T-helper 2 cell (primary cell): ENCODE data around the gene CLEC7A.

Experiments
- DNase-seq, 5 experiments: peaks; one replicate each; pipeline versions ENCODE4 v3.0.0 to v3.0.0-alpha.2; 2012 to 2022

The CLEC7A gene

GRCh38 chr12:10140001-10140400, 10.0 kb upstream of the CLEC7A start:
- DNase-seq = peak in 3 of 5 experiments; percentile 1 to 68 (median 11)

GRCh38 chr12:10136637-10137205, 6.7 kb upstream of the CLEC7A start:
- no peak for DNase-seq

- no peak for DNase-seq
These were observed 5.1 kb upstream of the CLEC7A start for GRCh38 chr12:10135126-10135525.

- no peak for DNase-seq
These were observed 2.9 kb upstream of the CLEC7A start for GRCh38 chr12:10132850-10133370.

DNA sequence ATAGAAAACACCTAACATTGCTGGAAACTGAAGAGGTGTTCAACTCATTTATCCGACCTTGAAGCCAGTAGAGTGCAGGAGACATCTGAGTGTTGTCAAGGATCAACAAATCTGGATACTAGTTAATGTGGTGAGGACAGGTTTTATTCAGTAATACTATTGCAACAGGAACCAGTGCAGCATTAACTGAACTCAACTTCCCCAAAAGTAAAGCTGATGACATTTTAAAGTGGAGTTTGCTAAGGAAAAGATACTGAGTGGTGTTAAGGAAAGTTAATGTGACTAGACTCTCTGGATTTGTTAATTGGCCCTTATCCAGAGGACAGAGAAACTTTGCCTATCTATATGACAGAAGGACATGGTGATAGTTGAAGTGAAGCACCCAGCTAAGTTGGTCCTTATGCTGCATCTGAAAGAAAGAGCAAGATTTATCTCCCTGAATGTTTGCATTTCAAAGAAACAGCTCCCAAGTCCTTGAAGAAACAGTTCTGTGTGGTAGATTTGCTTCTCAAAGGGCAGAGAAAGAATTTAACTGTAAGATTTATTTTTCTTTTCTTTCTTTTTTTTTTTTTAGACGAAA, 1.2 kb upstream of the CLEC7A start:
- no peak for DNase-seq

- no peak for DNase-seq
These were observed 1.3 kb downstream of the CLEC7A start for GRCh38 chr12:10128687-10129086.

GRCh38 chr12:10126413-10126812, 3.6 kb downstream of the CLEC7A start:
- no peak for DNase-seq

- no peak for DNase-seq
These were observed 7.3 kb downstream of the CLEC7A start for GRCh38 chr12:10122689-10123088.

GRCh38 chr12:10121278-10121677, 8.7 kb downstream of the CLEC7A start:
- no peak for DNase-seq

DNA sequence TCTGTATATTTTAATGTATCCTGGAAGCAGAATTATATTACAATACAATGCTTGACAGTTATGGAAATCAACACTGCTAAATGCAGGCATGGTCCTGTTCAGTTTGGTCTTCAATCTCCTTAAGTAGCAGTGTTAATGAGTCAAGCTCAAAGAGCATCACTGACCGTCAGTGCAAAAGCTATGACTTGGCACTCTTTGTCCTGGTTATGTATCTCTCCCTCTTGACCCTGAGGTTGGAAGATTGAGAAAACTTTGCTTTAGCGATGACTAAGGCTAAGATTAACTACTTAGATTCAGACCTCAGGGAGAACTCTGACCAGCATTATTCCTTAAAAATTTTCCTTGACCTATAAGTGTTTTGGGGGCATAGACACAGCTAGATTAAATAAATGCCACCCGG, 10.9 kb downstream of the CLEC7A start:
- DNase-seq = no peak

DNA sequence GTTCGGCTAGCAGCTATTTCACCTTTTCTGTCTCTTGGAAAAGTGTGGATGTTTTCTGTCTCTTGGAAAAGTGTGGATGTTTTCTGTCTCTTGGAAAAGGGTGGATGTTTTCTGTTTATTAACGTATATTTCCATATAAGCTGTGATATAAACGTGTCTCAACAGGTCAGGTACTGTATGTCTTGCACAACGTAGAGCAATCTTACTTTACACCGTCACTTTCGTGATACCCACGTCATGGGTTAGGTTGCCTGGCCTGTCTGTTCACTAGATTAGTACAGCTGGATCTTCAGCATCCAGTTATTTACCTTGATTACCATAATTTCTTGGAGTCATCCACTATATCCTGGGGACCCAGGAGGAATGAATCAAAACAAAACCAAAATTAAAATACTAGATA, 14.1 kb downstream of the CLEC7A start:
- DNase-seq = no peak

GRCh38 chr12:10115311-10115710, 14.7 kb downstream of the CLEC7A start:
- no peak for DNase-seq

DNA sequence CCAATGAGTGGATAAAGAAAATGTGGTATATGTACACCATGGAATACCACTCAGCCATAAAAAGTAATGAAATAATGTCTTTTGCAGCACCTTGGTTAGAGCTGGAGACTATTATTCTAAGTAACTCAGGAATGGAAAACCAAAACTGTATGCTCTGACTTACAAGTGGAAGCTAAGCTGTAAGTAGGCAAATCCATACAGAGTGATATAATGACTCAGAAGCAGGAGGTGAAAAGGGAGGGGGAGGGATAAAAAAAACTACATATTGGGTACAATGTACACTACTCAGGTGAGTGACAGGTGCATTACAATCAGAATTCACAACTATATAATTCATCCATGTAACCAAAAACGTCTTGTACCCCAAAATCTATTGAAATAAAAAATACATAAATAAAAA, 16.1 kb downstream of the CLEC7A start:
- no peak for DNase-seq

GRCh38 chr12:10113075-10113474, 16.9 kb downstream of the CLEC7A start:
- DNase-seq = no peak

GRCh38 chr12:10111451-10111850, 18.5 kb downstream of the CLEC7A start:
- DNase-seq = no peak

- no peak for DNase-seq
These were observed 19.6 kb downstream of the CLEC7A start for GRCh38 chr12:10110256-10110844.

DNA sequence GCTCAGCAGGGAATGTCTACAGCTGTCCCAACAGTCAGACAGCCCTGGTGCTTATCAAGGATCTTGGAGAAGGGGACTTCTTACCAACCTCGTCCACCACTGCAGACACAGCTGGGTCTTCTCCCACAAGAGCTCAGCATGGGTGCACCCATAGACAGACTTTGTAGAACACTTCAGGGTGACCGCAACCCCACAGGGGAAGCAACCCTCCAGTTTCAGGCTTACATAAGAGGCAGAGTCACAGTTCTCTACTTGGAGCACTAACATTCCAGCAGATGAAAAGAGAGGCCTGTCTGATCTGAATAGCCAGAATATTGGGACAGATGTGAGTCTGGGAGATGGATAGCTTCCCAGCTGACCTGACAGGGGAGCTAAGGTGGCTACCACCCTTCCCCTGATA, 27.7 kb downstream of the CLEC7A start:
- no peak for DNase-seq

GRCh38 chr12:10101648-10102220, 28.3 kb downstream of the CLEC7A start:
- DNase-seq = no peak

- DNase-seq = no peak
These were observed 28.9 kb downstream of the CLEC7A start for GRCh38 chr12:10101042-10101579.

DNA sequence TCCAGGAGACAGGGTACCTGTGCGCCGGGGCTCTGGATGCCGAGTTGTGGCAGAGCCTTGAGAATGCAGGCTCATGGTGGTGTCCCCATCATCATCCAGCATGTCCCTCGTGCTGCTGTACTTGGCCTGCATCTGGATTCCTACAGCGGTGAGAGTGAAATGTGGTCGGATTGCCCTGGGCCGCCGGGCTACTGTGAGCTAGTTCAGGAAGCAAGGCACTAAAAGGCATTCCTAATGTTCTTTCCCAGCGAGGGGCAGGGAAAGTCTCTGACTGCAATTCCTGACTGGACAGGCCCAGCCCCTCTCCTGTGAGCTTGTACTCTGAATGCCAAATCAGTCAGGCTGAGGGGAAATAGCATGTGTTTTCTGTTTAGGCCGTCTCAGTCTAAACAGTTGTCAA, 31.2 kb downstream of the CLEC7A start, which contains the start of gene CLEC1A:
CLEC1A (minus strand) TSS at position 195 of the 400 bp plus-strand sequence; CDS start at position 132, 63 bp downstream.
- DNase-seq = no peak

DNA sequence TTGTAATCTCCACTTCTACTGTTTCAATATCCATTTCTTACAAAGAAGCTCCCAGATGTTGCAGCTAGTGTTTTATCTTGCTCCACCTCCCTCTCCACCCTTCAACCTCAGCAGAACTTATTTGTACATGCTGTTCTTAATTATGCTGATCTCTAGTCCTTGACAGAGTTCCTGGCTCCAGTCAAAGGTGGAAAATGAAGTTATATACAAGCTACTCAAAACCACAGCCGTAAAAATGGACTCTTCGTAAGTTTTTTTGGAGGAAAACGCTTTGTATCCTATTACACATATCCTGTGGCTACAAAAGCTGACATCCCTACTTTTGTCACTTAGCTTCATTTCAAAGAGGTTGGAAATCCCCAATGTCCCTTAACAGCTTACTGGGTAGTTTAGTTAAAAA, 32.5 kb downstream of the CLEC7A start:
- DNase-seq = no peak

DNA sequence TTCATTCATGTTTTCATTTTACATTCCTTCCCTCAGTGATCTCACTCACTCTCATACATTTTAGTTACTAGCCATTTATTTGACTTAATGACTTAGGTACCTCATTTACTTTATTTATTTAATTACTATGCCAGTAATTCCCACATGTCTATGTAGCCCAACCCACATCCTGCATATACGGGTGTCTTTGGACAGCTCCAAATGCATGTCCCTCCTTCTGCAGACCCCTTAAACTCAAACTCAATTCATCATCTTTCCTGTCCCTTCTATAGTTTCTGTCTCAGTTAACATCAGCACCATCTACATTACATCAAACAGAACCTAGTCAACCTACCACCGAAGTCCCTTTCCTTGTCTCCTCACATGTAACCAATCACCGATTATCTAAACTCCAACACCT, 34.0 kb downstream of the CLEC7A start:
- DNase-seq = no peak

DNA sequence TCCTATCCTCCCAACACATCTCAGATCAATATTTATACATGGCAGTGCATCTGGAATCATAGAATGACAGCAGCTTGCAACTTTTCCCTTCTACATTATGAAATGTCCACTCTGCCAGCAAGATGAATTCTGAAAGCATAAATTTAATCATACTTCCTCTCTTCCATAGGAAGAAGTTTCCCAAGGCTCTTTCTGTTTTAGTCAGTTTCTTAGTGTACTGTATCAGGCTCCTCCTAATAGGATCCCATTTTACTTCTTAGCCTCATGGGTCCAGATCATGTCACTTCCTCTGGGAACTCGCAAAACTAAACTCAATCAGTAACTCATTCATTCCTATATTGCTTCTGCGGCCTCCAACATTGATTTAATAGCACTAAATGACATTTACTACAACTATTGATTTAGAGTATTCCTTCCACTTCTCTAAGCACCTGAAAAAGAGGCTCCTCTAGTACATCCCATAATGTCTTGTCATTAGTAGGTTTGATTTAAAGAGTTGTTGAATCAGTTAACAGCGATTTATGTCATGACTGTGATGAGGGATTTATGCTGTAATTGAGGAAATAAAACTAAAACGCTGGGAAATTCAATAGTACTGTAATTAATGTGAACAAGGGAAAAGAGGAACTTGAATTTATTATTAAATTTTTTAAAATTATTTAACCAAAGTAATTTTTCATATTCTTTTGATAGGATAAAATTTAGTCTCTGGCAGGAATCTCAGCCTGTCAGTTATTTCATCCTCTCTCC, 35.2 kb downstream of the CLEC7A start:
- no peak for DNase-seq
